HG02840 (cell line): Measurements from ENCODE around the gene MMP24.

Experiments used
- ATAC-seq: cut with Tn5 transposase; IDR thresholded peaks from one replicate; pipeline ENCODE4 v1.9.1; 2021; ENCODE audit warnings: mild to moderate bottlenecking, moderate library complexity, moderate number of reproducible peaks; ENCODE audit not compliant: unreplicated experiment, low FRiP score

Gene MMP24

DNA sequence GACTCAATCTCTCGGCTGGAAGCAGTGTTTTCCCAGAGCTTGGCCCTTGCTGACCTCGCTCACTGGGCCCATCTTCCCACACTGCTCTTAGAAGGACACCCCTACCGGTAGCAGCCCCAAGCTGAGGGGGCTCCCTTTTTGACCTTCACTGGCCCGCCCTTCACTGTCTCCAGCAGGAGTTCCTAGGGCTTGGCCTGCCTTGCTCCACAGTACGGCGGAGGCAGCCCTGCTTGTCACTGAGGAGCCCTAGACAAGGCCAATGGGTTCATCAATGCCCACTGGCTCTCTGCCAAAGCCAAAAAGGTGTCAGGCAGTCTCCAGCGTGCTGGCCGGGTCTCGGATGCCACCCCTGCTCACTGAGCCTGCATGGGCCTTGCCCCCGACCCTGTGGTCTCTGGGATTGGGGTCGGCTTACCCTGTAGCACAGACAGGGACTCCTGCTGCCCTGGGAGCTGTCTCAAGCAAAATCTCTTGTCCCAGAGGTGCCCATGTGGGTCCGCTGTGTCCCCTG lies 49.3 kb downstream of the MMP24 start:
- ATAC-seq: no peak

- ATAC-seq: no peak
Measured at GRCh38 chr20:35276408-35276807, 49.9 kb downstream of the MMP24 start.

- ATAC-seq: peak; percentile 15
Measured at GRCh38 chr20:35277127-35277526, 50.6 kb downstream of the MMP24 start.

DNA sequence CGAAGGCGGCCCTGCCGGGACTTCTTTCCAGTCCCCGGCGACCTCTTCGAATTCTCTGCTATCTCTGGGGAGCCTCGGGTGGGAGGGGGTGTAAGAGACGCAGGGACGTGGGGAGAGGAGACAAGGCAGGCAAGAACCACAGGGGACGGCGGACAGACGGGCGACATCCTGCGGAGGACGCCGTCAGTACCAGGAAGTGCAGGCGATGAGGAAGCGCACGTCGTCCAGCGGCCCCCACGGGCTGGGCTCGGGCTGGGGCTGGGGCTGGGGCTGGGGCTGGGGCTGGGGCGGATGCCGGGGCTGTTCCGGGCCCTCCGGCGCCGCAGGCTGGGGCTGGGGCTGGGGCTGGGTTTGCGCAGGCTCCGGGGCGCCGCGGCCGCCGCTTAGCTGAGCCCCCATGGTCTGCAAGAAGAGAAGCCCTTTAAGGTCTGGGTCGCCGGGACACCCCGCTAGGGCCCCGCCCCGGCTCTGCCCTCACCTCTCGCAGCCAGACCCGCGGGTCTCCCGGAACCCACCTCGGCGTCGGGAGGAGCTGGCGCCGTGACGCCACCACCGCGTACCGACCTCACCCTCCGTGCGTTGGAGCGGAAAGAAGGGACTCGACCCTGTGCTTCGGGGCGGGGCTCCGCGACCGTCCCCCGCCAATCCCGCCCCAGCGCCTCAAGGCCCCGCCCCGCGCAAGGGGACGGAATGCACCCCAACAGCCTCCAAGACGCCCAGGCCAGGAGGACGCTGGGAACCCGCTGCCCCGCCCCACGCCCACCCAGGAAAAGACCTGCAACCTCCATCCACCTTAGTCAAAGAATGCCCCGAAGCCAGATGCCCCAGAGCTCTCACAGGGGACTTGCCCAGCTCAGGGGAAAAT lies 51.3 kb downstream of the MMP24 start, which contains the start of gene MMP24OS:
MMP24OS (minus strand) TSS at position 592 of the 865 bp plus-strand sequence; CDS start at position 399, 193 bp downstream.
- ATAC-seq: peak; percentile 81

- no peak for ATAC-seq
Measured at GRCh38 chr20:35279040-35279439, 52.5 kb downstream of the MMP24 start.

GRCh38 chr20:35279533-35280174 lies 53.2 kb downstream of the MMP24 start:
- no peak for ATAC-seq

GRCh38 chr20:35280523-35280922 lies 54.0 kb downstream of the MMP24 start:
- no peak for ATAC-seq

DNA sequence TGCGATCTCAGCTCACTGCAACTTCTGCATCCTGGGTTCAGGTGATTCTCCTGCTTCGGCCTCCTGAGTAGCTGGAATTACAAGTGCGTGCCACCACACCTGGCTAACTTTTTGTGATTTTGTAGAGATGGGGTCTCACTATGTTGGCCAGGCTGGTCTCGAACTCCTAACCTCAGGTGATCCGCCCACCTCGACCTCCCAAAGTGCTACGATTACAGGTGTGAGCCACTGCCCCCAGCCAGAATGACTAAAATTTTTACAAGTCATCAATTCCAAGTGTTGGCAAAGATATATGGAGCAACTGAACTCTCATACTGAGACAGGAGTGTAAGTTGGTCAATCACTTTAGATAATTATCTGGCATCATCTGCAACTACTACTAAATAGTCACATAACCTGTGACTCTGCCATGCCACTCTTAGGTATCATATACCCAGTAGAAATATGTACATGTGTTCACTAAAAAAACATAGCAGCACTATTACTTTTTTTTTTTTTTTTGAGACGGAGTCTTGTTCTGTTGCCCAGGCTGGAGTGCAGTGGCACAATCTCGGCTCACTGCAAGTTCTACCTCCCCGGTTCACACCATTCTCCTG lies 55.1 kb downstream of the MMP24 start:
- ATAC-seq: no peak

- peak; percentile 5 for ATAC-seq
Measured at GRCh38 chr20:35283441-35284266, 57.2 kb downstream of the MMP24 start.

GRCh38 chr20:35284267-35284991 lies 57.9 kb downstream of the MMP24 start, which contains the start of gene EIF6:
Gene EIF6, minus strand, starts transcription at chr20:35284772. Its CDS starts 285 bp downstream, at chr20:35284487.
- ATAC-seq: peak; percentile 73

DNA sequence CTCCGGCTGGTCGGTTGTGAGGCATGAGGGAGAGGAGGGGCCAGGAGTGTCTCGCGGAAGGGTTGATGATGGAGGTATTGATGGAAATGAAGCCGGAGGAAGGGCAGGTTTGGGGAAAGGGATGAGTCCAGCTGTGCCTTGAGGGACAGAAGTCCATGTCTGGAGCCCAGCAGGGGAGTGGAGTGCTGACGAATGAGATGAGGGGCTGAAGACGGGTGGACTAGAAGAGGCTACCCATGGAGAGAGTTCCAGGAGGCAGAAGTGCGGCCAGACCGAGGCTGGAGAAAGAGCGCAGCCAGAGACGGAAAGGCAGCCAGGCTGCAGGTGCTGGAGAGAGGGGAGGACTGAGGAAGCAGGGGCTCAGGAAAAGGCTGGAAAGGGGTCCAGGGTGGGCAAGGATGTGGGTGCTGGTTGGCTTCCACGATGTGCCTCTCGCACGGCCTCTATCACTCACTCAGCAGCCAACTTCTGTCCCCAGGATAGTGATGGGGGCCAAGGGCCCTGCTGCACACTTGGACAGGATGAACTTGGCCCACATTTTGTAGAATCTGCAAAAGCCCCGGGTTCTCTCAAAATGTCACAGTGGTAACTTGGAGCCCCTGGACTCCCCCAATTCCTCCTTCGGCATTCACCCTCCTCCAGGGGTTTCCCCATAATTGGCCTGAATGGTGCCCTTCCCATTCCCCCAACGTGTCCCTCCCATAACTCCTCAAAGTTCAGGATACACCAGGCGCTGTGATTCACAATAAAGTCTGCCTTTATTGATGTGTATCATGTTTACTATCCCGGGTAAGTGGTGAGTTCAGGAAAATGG lies 58.7 kb downstream of the MMP24 start:
- ATAC-seq: no peak

DNA sequence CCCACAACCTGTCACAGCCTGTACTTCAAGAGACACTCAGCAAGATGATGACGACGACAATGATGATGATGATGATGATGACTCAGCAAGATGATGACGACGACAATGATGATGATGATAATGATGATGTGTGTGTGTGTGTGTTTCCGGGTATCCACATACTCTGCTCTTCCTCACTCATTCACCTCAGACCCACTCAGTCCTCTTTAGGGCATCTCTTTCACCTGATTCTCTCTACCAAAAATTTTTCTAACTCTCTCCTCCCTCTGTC lies 59.3 kb downstream of the MMP24 start:
- ATAC-seq: no peak

DNA sequence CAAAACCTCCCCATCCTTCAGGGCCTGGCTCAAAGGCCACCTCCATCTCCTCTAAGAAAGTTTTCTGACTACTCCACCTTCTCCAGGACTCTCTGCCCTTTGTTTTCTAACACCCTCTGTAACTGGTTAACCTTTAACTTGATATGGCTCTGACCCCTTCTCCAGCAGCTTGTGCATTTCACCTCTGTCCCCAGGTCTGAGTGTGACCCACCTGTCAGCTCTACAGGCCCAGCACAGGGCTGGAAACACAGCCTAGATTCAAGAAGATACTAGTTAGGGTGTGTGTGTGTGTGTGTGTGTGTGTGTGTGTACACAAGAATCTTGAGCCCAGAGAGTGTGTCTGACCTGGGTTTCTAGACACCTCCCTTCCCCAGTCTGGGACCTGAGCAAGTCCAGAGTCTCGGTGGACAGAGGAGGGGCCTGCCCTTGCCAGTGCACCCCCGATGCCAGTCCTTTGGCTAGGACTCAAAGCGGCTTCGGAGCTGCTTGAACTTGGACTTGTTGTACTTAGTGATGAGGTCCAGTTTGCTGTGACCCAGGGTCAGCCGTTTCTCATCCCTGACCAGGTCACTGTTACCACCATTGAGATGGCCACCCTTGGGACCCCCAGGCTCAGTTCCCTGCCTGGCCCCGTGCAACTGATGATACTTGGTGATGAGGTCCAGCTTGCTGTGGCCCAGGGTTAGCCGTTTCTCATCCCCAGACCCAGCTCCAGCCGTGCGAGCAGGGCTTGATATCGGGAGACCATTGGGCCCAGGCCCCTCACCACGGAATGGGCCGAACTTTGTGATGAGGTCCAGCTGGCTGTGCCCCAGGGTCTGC lies 59.8 kb downstream of the MMP24 start:
- ATAC-seq: no peak

- no peak for ATAC-seq
Measured at GRCh38 chr20:35286899-35287508, 60.5 kb downstream of the MMP24 start.

DNA sequence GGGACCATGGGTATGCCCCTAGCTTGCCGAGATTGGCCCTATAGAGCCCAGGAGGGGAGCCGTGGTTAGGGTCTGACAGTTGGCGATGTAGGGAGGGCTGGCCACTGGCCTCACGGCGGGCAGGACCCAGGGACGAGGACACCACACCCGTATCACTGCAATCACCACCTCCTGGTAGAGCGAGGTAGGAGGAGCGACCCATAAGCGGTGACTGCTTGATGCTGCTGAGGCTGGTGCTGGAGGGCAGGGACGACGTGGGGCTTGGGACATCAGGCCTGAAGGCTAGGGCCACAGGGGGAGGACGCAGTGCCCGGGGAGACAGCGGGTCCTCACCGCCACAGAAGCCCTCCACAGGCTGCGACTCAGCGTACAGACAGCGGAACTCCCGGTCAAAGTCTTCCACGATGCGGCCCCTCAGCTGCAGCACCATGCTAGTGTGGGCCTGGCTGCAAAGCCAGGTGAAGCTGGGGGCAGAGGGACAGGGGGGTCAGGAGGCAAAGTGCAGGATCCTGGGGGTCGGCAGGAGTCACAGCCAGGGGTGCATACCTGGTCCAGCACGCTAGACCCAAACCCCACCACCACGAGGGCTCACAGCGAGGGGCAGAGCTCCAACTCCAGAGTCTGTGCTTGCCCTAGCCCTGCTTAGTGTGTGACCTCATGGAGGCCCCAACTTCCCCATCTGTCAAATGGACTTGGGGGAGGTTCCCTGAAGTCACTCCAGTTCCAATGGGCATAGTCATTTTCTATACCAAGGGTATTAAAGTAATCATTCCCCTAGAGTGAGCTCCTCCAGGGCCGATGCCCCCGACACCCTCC lies 61.2 kb downstream of the MMP24 start:
- ATAC-seq: no peak

DNA sequence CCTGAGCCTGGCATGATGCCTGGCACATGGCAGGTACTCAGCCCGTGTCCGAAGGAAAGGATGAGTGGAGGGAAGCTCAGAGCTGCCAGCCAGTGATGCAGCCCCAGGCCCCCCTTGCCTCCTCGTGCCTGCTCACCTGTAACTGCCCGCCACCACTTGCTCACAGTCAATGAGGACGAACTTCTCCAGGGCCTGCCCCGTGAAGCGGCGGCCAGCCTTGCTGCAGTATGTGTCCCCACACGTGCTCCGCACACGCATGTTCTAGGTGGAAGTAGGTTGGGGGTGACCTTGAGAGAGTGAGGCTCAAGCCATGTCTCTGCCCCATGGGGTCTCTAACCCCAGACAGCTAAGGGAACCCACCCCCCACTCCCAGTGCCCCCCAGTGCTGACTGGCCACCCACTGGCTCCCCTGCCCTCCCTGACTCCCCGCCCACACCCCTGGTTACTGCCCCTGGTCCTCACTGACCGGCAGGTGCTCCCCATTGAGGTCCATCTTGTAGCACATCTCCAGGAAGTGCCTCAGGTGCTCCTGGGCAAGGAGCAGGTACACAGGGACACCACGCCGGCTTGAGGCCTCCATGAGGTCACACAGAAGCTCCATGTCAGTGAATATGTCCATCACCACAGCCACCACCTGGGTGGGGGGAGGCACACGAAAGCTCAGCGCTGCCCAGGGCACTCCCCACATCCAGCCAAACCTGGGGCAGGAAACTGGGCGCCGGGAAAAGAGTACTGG lies 62.0 kb downstream of the MMP24 start:
- no peak for ATAC-seq
